GM23338 (cell line): Measurements from ENCODE around the gene PKIB. TPM values are rescaled to one million over a fixed set of nuclear protein-coding genes. Genes with fewer than 3 reads are reported as not detected.

Experiments
- ATAC-seq: fragments of 200-7000 bp; cut with Tn5 transposase; 3 replicates; pipeline ENCODE4 v1.9.1; 2020
- DNase-seq: peaks from one replicate; pipeline ENCODE4 v3.0.0-alpha.2; 2015; ENCODE audit warnings: low spot score
- H2AFZ ChIP-seq: fragments of 200-600 bp; sonication (generic); 2 replicates; pipeline ENCODE4 v1.8.0; 2016; ENCODE audit warnings: antibody characterized with exemption, mild to moderate bottlenecking, moderate library complexity
- H3F3A ChIP-seq: fragments of 200-600 bp; sonication (generic); replicated peaks from 2 replicates; pipeline ENCODE4 v1.8.0; 2017; ENCODE audit warnings: antibody characterized with exemption, mixed run types, low read depth
- H3K27ac ChIP-seq: fragments of 200-600 bp; sonication (generic); 2 replicates; pipeline ENCODE4 v1.6.1; 2016; ENCODE audit warnings: low read depth
- H3K27me3 ChIP-seq: fragments of 200-600 bp; sonication (generic); 2 replicates; pipeline ENCODE4 v1.8.0; 2016; ENCODE audit warnings: mild to moderate bottlenecking, mixed run types, moderate library complexity; ENCODE audit not compliant: insufficient read depth
- H3K36me3 ChIP-seq: fragments of 200-600 bp; sonication (generic); 2 replicates; pipeline ENCODE4 v1.8.0; 2016; ENCODE audit warnings: mild to moderate bottlenecking; ENCODE audit not compliant: insufficient read depth
- H3K4me1 ChIP-seq: fragments of 200-600 bp; sonication (generic); 2 replicates; pipeline ENCODE4 v1.8.0; 2016; ENCODE audit warnings: mild to moderate bottlenecking, moderate library complexity; ENCODE audit not compliant: insufficient read depth
- H3K4me2 ChIP-seq: fragments of 200-600 bp; sonication (generic); 2 replicates; pipeline ENCODE4 v1.7.1; 2017; ENCODE audit warnings: mixed run types
- H3K4me3 ChIP-seq: fragments of 200-600 bp; sonication (generic); 2 replicates; pipeline ENCODE4 v1.6.1; 2016; ENCODE audit warnings: mixed run types
- H3K79me2 ChIP-seq: fragments of 200-600 bp; sonication (generic); replicated peaks from 2 replicates; pipeline ENCODE4 v1.8.0; 2017; ENCODE audit warnings: mild to moderate bottlenecking; ENCODE audit not compliant: insufficient read depth
- H3K9me2 ChIP-seq: fragments of 200-600 bp; sonication (generic); 2 replicates; pipeline ENCODE4 v1.8.0; 2017; ENCODE audit not compliant: insufficient read depth
- H4K20me1 ChIP-seq: fragments of 200-600 bp; sonication (generic); replicated peaks from 2 replicates; pipeline ENCODE4 v1.8.0; 2017; ENCODE audit warnings: mild to moderate bottlenecking; ENCODE audit not compliant: insufficient read depth
- H3K27ac Mint-ChIP-seq: 2 replicates; pipeline ENCODE4 v1.8.0; 2020; ENCODE audit warnings: inconsistent platforms, mild to moderate bottlenecking, moderate library complexity, mixed read lengths
- H3K27me3 Mint-ChIP-seq: 3 replicates; pipeline ENCODE4 v1.8.0; 2022; ENCODE audit warnings: low read depth, mild to moderate bottlenecking, moderate library complexity, mixed read lengths, inconsistent platforms; ENCODE audit not compliant: insufficient read depth, poor library complexity
- H3K36me3 Mint-ChIP-seq: 3 replicates; pipeline ENCODE4 v1.8.0; 2021; ENCODE audit warnings: low read depth, mild to moderate bottlenecking, inconsistent platforms, moderate library complexity, mixed read lengths
- H3K4me1 Mint-ChIP-seq: 3 replicates; pipeline ENCODE4 v1.8.0; 2020; ENCODE audit warnings: mild to moderate bottlenecking, inconsistent platforms, mixed read lengths
- H3K4me3 Mint-ChIP-seq: 3 replicates; pipeline ENCODE4 v1.8.0; 2021; ENCODE audit warnings: moderate library complexity, mild to moderate bottlenecking, inconsistent platforms, mixed read lengths
- H3K9me3 Mint-ChIP-seq: 3 replicates; pipeline ENCODE4 v1.8.0; 2020; ENCODE audit warnings: moderate library complexity, mild to moderate bottlenecking, inconsistent platforms, mixed read lengths
- NANOG ChIP-seq: IDR thresholded peaks from 2 replicates; pipeline ENCODE4 v1.6.1; 2016; ENCODE audit warnings: antibody characterized with exemption, borderline replicate concordance
- ZNF331 ChIP-seq: fragments of 250-450 bp; sonication (Bioruptor Pico); IDR thresholded peaks from 2 replicates; pipeline ENCODE4 v1.5.0; 2020; ENCODE audit warnings: low read depth, mild to moderate bottlenecking, moderate library complexity
- polyA plus RNA-seq: library from polyadenylated mRNA; unstranded; fragments of >200 nt; fragmentation: Nextera tagmentation; extraction: Ambion mirVana; gene quantifications from 2 replicates; pipeline ENCODE4 v1.2.1, GENCODE V29; 2016
- total RNA-seq: library from RNA; depleted of rRNA; stranded (reverse); fragments of >200 nt; shearing (Covaris generic); gene quantifications from 2 replicates; pipeline ENCODE4 v1.2.3, GENCODE V29; 2014
- TF ChIP-seq, protein P1 (sequence below): IDR thresholded peaks from 2 replicates; pipeline ENCODE4 v1.6.1; 2016; ENCODE audit warnings: antibody characterized with exemption
- TF ChIP-seq, protein P2 (sequence below): IDR thresholded peaks from one replicate; pipeline ENCODE4 v1.6.1; 2018; ENCODE audit warnings: antibody characterized with exemption; ENCODE audit not compliant: unreplicated experiment
- TF ChIP-seq, protein P3 (sequence below): fragments of 250-450 bp; sonication (Bioruptor Pico); IDR thresholded peaks from 2 replicates; pipeline ENCODE4 v1.5.0; 2020; ENCODE audit warnings: mild to moderate bottlenecking, moderate library complexity

The PKIB gene
- total and polyA plus RNA-seq, 2 experiments from 2014 or later: 125 to 170 TPM

DNA sequence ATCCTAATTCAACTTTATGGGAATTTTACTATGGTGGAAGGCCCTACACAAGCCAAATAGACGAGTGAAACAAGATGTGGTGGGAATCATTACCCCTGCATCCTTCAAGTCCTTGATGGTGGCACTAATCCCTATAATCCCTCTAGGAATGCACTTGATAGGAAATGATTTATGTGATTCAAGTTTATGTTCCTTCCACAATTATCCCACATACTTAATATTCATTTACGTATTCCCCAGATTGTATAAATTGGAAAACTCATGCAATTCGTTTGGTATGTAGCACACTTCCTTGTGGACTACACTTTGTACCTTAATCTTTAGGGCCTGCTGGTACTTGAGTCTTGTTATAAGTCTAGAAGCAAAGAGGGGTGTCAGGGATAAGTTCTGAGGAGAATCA lies 40.8 kb downstream of the PKIB start:
- Histone ChIP-seq H3K4me2 (no peak overlapping the region), H3K9me2 (peaks cover 4% of the 10 kb centered on the region; the same call in 1 of the 2 replicates), H3F3A (no peaks in the 10 kb centered on the region), H3K27me3 (no peaks in the 10 kb centered on the region), H3K4me1 (no peaks in the 10 kb centered on the region), H4K20me1 (peaks cover 7% of the 10 kb centered on the region; the same call in 1 of the 2 replicates), H3K79me2 (no peaks in the 10 kb centered on the region), H3K36me3 (no peaks in the 10 kb centered on the region), H2AFZ (no peak overlapping the region), H3K4me3 (no peak overlapping the region), H3K27ac (no peak overlapping the region; the same call in 1 of the 2 replicates)
- no peak for DNase-seq
- H3K9me3 Mint-ChIP-seq: no peaks in the 10 kb centered on the region
- no peaks in the 10 kb centered on the region for H3K36me3 Mint-ChIP-seq
- no peak for TF ChIP-seq NANOG
- TF ChIP-seq, protein P1, sequence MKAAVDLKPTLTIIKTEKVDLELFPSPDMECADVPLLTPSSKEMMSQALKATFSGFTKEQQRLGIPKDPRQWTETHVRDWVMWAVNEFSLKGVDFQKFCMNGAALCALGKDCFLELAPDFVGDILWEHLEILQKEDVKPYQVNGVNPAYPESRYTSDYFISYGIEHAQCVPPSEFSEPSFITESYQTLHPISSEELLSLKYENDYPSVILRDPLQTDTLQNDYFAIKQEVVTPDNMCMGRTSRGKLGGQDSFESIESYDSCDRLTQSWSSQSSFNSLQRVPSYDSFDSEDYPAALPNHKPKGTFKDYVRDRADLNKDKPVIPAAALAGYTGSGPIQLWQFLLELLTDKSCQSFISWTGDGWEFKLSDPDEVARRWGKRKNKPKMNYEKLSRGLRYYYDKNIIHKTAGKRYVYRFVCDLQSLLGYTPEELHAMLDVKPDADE: no peak
- TF ChIP-seq, protein P2, sequence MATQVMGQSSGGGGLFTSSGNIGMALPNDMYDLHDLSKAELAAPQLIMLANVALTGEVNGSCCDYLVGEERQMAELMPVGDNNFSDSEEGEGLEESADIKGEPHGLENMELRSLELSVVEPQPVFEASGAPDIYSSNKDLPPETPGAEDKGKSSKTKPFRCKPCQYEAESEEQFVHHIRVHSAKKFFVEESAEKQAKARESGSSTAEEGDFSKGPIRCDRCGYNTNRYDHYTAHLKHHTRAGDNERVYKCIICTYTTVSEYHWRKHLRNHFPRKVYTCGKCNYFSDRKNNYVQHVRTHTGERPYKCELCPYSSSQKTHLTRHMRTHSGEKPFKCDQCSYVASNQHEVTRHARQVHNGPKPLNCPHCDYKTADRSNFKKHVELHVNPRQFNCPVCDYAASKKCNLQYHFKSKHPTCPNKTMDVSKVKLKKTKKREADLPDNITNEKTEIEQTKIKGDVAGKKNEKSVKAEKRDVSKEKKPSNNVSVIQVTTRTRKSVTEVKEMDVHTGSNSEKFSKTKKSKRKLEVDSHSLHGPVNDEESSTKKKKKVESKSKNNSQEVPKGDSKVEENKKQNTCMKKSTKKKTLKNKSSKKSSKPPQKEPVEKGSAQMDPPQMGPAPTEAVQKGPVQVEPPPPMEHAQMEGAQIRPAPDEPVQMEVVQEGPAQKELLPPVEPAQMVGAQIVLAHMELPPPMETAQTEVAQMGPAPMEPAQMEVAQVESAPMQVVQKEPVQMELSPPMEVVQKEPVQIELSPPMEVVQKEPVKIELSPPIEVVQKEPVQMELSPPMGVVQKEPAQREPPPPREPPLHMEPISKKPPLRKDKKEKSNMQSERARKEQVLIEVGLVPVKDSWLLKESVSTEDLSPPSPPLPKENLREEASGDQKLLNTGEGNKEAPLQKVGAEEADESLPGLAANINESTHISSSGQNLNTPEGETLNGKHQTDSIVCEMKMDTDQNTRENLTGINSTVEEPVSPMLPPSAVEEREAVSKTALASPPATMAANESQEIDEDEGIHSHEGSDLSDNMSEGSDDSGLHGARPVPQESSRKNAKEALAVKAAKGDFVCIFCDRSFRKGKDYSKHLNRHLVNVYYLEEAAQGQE: no peak
- TF ChIP-seq ZNF331 (CRISPR knock-in tag): no peak
- TF ChIP-seq, protein P3, sequence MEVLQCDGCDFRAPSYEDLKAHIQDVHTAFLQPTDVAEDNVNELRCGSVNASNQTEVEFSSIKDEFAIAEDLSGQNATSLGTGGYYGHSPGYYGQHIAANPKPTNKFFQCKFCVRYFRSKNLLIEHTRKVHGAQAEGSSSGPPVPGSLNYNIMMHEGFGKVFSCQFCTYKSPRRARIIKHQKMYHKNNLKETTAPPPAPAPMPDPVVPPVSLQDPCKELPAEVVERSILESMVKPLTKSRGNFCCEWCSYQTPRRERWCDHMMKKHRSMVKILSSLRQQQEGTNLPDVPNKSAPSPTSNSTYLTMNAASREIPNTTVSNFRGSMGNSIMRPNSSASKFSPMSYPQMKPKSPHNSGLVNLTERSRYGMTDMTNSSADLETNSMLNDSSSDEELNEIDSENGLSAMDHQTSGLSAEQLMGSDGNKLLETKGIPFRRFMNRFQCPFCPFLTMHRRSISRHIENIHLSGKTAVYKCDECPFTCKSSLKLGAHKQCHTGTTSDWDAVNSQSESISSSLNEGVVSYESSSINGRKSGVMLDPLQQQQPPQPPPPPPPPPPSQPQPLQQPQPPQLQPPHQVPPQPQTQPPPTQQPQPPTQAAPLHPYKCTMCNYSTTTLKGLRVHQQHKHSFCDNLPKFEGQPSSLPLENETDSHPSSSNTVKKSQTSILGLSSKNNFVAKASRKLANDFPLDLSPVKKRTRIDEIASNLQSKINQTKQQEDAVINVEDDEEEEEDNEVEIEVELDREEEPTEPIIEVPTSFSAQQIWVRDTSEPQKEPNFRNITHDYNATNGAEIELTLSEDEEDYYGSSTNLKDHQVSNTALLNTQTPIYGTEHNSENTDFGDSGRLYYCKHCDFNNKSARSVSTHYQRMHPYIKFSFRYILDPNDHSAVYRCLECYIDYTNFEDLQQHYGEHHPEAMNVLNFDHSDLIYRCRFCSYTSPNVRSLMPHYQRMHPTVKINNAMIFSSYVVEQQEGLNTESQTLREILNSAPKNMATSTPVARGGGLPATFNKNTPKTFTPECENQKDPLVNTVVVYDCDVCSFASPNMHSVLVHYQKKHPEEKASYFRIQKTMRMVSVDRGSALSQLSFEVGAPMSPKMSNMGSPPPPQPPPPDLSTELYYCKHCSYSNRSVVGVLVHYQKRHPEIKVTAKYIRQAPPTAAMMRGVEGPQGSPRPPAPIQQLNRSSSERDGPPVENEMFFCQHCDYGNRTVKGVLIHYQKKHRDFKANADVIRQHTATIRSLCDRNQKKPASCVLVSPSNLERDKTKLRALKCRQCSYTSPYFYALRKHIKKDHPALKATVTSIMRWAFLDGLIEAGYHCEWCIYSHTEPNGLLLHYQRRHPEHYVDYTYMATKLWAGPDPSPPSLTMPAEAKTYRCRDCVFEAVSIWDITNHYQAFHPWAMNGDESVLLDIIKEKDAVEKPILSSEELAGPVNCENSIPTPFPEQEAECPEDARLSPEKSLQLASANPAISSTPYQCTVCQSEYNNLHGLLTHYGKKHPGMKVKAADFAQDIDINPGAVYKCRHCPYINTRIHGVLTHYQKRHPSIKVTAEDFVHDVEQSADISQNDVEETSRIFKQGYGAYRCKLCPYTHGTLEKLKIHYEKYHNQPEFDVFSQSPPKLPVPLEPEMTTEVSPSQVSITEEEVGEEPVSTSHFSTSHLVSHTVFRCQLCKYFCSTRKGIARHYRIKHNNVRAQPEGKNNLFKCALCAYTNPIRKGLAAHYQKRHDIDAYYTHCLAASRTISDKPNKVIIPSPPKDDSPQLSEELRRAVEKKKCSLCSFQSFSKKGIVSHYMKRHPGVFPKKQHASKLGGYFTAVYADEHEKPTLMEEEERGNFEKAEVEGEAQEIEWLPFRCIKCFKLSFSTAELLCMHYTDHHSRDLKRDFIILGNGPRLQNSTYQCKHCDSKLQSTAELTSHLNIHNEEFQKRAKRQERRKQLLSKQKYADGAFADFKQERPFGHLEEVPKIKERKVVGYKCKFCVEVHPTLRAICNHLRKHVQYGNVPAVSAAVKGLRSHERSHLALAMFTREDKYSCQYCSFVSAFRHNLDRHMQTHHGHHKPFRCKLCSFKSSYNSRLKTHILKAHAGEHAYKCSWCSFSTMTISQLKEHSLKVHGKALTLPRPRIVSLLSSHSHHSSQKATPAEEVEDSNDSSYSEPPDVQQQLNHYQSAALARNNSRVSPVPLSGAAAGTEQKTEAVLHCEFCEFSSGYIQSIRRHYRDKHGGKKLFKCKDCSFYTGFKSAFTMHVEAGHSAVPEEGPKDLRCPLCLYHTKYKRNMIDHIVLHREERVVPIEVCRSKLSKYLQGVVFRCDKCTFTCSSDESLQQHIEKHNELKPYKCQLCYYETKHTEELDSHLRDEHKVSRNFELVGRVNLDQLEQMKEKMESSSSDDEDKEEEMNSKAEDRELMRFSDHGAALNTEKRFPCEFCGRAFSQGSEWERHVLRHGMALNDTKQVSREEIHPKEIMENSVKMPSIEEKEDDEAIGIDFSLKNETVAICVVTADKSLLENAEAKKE (CRISPR knock-in tag): no peak
- H3K4me1 Mint-ChIP-seq: peaks cover 16% of the 10 kb centered on the region; the same call in 2 of the 3 replicates
- H3K27me3 Mint-ChIP-seq: no peaks in the 10 kb centered on the region
- ATAC-seq: no peak
- no peak overlapping the region for H3K27ac Mint-ChIP-seq
- no peak overlapping the region for H3K4me3 Mint-ChIP-seq
